Activated T-helper 1 cell treated with anti-CD3 and anti-CD28 coated beads, Interleukin-2, amount 50 U/mL, for 16 hours (primary cell): ENCODE measurements around the gene INIP.
"Not testable (repeated sequence)": the region's sequence is repeated elsewhere in the genome, so short reads cannot be mapped to it uniquely, and the experiment has no call there.

Experiments used
- DNase-seq, 2 donors: peaks; one replicate each; pipeline ENCODE4 v3.0.0-alpha.2; 2020; ENCODE audit warnings: low read depth in 1 of 2, low spot score in 1 of 2

INIP gene

DNA sequence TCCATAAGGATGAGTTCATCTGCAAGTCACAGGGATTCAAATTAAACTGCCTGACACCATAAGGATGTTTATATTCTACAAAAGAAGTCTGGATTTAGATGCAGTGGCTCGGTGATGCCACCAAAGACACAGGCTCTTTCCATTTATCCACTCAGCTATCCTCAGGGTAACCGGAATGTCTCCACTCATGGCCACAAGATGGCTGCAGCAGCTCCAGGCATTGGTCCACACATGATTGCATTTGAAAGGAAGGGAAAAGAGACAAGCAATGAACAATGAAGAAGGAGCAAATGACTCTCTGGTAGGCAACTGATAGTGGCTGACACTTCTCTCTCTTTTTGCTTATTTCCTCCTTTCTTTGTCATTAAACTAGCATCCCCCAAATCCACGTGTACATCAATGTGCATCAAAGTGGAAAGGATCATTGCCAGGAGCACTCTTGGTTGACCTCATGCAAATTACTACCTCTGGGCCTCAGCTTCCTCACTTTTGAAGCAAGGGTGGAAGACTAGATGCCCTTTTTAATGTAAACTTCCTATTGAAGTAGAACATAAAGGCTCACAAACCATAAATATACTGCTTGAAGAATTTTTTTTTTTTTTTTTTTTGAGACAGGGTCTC is 25.4 kb upstream of the INIP start:
- no peak for DNase-seq

DNA sequence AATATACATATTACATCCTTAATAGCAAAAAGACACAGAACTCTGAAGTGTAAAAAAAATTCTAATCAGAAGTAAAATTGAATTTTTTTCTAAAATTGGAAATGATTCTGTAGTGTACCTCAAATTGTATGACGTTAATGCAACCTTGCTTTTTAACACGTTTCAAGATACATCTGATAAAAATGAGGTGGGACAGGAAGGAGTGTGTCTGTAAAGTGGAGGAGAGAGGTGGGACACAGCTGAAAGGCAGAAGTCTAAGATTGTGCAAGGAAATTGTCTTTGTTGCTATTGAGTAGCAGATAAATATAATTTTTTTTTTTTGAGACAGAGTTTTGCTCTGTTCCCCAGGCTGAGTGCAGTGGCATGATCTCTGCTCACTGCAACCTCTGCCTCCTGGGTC is 17.0 kb upstream of the INIP start:
- DNase-seq, result no peak

DNA sequence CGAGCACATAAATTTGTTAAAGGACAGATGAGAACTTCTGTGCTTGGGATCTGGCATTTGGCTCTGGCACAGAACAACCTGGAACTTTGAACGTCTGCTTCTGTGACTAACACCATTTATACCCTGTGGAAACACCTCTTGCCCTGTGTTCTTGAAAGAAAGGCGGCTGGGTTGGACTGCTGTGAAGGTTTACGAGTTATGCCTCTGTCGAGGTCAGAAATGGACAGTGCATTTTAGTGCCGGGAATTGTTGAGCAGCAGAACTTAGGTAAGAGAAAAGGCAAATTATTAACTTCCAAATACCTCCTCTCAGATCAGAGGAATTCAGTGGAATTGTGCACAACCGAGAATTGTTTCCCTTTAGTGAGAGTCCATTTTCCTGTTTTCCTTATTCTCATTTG is 14.1 kb upstream of the INIP start:
- DNase-seq, result no peak

DNA sequence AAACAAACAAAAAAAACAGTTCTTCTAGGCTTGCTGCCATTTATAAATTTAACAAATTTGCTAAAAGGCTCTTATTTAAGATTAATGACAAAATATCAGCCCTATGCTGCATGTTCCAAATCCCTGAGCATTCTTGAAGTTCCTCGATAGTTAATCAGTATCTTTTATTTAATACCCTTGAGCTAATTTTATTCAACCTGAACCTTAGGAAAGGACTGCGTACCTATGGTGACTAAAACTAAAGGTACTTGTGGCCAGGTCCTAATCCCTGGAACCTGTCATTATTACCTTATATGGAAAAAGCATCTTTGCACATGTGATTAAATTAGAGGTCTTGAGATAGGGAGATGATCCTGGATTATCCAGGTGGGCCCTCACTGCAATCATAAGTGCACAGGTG is 10.5 kb upstream of the INIP start:
- no peak for DNase-seq

DNA sequence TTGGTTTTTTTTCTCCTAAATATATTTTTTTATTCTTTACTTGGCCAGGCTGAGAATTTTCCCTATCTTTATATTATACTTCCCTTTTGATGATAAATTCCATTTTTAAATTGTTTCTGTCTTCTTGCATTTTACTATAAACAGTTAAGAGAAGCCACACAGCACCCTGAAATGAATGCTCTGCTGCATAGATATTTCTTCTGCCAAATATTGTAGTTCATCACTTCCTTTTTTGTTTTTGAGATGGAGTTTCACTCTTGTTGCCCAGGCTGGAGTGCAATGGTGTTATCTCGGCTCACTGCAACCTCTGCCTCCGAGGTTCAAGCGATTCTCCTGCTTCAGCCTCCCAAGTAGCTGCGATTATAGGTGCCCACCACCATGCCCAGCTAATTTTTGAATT is 8.5 kb upstream of the INIP start:
- DNase-seq, result no peak

DNA sequence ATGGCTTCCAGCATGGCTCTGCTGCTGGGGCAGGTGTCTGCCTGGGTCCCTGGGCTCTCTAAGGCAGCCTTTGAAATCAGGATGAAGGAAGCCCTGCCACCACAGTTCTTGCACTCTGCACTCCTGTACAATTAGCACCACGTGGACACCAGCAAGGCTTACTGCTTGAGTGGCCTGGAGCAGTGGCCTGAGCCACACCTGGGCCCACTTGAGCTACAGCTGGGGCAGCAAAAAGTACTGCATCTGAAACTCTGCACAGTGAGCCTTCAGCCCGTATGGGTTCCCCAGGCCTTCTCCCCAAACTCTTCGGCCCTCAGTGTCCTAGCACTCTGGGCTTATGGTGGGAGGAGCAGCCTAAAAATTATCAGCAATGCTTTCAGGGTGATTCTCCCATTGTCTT is 8.0 kb upstream of the INIP start:
- DNase-seq, result no peak

DNA sequence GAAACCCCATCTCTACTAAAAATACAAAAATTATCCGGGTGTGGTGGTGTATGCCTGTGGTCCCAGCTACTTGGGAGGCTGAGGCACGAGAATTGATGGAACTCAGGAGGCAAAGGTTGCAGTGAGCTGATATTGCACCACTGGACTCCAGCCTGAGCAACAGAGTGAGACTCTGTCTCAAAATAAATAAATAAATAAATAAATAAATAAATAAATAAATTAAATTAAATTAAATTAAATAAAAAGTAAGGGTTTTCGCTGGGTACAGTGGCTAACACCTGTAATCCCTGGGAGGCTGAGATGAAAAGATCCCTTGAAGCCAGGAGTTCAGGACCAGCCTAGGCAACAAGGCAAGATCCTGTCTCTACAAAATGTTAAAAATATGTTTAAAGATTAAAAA is 4.8 kb upstream of the INIP start:
- DNase-seq, result not testable (repeated sequence)

DNA sequence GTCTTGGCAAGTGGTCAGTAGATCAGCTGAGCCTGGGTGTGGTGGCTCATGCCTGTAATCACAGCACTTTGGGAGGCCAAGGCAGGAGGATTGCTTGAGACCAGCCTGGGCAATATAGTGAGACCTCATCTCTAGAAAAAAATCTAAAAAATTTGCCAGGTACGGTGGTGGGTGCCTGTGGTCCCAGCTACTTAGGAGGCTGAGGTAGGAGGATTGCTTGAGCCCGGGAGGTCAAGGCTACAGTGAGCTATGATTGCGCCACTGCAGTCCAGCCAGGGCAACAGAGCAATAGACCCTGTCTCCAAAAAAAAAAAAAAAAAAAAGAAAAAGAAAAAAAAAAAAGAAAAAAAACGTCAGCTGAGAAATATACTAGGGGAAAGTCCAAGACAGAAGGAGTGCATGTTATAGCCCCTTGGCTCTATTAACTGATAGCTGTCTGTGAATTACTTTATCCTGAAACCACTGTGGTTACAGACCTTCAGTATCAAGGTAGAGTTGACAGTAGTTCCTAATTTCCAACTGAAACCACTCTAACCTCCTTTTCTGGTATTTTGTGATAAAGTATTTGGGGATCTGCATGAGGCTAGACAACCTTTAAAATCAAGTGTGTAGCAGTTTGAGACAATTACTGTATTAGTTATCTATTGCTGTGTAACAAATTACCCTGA is 2.3 kb upstream of the INIP start:
- DNase-seq, result no peak

DNA sequence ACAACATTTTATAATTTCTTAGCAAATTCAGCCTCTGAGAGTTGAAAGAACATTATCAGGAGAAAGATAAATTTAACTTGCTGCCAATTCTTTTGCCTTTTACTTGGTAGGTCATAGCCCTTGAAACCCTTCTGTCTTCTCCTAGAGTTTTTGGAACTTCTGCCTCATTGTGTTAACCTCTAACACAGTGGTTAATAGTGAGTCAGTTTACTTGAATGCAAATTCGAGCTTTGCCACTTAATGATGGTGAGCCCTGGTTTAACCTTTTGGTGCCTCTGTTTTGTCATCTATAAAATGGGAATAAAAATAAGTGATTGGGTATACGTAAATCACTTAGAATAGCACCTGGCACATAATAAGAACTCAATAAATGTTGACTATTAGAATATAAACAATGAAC is 1.8 kb upstream of the INIP start:
- DNase-seq, result no peak

DNA sequence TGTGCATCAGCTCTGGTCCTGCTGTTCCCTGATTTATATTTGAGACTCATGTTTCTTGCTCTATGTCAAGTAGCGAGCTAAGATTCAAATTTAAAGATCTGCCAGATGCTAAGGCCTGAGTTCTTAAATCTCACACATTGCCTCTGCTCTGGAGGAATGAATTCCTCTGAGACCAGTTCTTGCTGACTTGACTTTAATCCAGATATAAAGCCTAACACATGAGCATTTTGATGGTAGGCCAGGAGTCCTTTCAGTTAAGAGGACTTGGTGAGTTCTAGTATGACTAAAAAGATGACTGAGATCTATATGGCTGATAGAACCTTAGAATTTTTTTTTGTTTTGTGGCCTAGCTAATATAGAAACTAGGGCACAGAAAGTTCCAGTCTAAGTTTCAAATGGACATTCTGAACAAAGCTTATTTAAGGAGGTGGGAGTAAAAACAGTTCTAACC is 1.3 kb upstream of the INIP start:
- DNase-seq, result no peak

DNA sequence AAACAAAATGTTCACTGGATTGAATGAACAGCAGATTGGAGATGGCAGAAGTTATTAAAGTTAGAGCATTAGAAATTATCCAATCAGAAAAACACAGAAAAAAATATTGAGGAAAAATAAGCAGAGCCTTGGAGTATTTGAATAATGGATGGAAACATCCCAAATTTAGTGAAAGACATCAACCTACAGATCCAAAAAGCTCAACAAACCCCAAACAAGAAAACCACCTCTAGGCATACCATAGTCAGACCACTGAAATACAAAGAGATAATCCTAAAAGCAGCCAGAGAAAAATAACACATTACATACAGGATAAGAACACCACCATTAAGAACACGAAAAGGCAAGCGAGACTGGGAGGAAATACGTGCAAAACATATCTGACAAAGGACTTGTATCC is 5.2 kb downstream of the INIP start:
- DNase-seq, result no peak

DNA sequence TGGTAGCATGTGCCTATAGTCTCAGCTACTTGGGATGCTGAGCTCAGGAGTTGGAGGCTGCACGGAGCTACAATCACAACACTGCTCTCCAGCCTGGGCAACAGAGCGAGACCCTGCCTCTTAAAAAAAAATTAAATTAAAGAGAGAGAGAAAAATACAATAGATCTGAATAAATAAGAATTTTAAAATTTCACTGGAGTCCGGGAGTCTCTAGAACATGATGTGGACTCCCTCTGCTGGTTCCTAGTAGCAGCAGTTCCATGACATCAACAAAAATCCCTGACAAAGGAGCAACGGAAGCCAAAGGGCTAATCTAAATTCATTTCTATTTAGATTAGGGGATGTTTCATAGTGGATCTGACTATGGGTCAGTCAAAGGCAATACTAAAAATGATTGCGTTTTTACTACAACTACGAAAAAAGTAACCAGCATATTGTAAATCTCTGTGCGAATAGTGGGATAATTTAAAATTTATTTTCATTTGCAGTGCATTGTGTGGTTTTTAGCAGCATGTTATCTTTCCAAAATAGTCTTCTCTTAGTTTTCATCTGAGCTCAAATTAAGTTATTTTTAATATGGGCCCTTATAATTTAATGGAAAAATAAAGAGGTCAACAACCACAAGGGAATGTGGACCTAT is 6.7 kb downstream of the INIP start:
- DNase-seq, result no peak

DNA sequence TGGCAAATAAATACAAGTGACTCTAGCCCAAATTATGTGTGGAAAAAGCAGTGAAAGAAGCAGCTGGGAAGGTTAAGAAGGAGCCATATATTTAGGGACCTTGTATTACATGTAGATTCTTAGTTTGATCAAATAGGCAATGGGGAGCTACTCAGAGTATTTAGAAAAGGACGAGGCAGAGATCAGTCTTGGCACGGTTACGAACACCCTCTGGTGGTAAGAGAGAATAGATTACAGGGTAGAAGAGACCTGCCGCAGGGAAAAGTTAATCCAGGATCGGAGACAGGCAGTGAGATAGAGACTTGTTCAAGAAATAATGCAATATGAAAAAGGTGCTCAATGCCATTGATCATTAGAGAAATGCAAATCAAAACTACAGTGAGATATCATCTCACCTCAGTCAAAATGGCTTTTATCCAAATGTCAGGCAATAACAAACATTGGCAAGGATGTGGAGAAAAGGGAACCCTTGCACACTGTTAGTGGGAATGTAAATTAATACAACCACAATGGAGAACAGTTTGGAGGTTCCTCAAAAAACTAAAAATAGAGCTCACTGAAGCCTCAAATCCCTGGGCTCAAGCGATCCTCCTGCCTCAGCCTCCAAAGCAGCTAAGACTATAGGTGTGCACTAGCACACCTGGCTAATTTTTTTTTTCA is 12.0 kb downstream of the INIP start:
- DNase-seq, result no peak

DNA sequence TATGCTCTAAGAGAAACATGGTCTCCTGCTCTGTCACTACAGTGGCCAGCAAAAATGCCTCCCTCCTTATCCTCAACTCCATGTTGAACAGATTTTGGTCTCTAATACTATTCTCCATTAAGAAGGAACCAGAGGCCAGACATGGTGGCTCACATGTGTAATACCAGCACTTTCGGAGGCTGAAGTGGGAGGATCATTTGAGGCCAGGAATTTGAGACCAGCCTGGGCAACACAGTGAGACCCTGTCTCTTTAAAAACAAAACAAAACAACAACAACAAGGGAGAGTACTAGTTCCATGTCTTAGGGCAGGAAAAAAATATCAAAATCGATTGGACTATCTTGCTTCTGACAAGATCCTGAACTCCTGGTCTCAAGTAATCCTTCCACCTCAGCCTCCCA is 14.6 kb downstream of the INIP start:
- DNase-seq, result no peak

DNA sequence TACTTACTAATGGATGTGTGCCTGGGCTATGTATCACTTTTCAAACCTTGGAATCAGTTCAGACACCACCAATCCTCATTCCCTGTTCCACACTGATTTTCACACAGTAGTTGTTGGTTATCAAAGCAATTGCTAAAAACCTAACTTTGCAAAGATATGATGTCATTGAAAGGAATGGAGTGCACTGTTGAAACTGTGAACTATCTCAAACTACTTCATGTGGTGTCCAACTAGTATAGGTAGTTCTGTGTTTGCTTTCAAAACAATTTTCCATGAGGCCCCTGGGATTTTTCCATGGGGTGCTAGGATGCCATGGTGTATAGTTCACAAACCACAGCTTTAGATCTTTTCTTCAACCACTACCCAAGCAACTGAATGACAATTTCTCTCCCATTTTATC is 17.8 kb downstream of the INIP start:
- no peak for DNase-seq

DNA sequence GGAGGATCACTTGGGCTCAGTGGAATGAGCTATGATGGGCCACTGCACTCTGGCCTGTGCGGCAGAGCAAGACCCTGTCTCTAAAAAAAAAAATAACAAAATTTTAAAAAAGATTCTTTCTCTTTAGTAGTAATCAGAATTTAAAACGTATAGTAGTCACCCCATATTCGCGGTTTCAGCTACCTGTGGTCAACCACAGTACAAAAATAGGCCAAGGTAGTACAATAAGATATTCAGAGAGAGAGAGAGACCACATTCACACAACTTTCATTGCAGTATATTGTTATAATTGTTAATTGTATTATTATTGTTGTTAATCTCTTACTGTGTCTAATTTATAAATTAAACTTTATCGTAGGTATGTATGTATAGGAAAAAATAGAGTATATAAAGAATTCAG is 18.7 kb downstream of the INIP start:
- DNase-seq, result no peak

DNA sequence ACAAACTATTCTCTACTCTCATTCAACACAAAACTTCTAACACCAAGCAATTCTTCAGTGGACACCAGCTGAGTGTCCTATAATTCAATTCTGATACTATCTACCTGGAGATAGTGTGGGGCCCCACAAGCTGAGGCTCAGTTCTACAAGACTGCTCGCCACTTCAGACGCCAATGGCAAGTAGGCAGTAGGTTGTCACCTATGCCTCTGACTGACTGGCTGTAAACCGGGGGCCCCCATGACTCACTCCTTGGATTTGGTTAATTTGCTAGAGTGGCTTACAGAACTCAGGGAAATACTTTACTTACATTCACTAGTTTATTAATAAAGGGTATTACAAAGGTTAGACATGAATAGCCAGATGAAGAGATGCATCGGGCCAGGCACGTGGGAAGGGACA is 21.5 kb downstream of the INIP start:
- no peak for DNase-seq

DNA sequence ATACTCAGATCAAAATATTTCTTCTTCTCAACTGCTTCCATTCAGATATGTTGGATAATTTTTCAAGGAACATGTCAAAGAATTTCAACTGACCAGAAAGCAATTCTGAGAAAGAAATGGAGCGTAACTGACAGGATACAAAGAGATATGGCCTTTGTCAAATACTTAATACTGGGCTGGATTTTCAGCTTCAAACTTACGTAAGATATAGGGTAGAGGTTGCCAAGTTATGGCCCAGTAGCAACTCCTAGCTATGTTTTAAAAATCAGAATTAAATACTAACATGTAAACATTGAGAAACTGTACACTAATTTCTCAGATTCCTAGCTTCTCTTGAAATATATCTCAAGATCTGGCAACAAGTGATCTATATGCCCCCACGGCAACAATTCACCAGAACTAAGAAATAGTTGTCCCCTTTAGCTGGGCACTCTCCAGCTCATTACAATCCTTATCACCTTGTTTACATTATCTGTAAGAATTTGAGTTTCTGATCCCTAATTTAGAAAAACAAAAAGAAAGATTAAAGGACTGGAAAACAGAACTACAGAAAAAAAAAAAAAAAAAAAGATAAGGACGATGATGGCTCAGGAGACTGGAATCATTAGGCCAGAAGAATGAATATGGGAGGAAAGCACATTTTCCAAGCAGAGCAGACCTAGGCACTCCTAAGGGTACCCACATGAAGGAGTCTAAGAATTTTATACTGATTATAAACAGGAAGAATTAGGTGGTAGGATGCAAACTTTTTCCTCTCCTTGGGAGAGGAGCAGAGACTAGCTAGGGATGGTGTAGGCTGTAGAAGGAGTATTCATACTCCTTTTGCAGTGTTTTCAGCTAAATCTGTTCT is 23.0 kb downstream of the INIP start:
- no peak for DNase-seq

DNA sequence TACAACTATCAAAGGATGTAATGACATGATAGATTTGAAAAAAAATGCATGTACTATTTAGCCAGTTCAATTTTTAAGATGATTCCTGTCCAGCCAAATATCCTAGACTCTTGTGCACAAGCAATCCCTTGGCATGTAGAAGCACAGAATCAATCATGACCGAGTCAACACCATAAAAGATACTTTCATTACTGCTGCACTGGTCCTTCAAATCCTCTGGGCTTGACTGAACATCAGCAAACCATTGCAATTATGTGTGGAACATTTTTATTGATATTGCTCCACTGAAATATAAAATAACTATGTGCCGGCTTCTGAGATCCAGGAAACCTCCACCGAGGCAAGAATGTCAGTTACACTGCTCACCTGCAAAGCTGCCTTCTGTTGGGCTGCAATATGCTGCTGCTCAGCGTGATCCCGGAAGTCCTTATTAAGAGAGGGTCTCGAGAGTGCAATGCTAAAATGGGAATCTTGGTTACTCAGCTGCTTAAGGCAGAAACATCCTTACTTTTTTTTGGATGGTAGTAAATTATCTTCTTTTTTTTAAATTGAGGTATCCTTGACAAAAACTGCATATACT is 28.7 kb downstream of the INIP start:
- DNase-seq, result no peak

DNA sequence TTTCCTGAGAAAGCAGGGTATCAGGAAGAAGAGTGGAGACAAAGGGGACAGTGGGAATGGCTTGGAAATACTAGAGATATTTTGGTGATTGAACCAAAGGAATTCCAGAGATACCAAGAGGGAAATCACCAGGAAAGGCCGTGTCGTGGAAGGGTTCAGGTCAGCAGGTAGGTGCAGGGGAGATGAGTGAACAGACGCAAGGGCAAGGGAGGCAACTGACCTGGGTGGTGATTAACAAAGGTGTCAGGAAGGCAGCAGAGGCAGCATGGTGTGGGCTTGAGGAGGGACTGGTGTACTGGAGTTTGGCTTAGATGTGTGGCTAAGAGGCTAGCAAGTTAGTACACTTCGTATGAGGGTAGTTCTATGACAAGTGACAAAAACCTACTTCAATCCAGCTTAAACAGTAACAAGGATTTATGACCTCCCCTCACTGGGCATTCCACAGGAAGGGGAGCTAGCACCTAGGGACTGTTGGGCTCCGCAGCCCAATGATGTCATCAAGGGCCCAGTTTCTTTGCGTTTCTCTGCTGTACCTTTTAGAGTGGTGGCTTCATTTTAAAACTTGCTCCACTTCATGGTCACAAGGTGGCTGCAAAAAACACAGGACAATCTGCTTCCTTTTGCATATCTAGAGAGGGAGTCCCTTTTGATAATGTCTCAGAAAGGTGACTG is 37.0 kb downstream of the INIP start:
- DNase-seq, result no peak
